ENCODE measurements around the gene UNCX. TPM values are rescaled to one million over a fixed set of nuclear protein-coding genes. Genes with fewer than 3 reads are reported as not detected.

UNCX gene
- total and polyA plus RNA-seq, 2 of the 8 experiments (the other 6 are each of a cell fraction or from before 2014, with no cell fraction given): not detected

DNA sequence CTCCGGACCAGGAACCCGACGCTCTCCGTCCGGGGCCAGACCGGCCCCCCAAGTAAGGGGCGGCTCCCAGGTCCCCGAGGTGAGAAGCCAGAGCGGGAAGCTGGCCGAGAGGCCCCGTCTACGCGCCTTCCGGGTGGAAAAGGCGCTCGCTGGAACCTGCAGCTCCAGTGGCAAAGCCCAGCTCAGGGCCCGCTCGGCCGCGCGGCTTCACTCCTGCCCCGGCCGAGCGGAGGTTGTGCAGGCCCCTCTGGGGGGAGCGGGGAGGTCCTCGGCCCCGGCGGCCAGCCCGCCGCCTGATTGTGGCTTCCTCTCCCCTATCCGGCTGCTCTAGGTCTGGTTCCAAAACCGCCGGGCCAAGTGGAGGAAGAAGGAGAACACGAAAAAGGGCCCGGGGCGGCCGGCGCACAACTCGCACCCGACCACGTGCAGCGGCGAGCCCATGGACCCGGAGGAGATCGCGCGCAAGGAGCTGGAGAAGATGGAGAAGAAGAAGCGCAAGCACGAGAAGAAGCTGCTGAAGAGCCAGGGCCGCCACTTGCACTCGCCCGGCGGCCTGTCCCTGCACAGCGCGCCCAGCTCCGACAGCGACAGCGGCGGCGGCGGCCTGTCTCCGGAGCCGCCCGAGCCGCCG, 2.9 kb downstream of the UNCX start (continued):
- TF ChIP-seq RNF2 (IDR thresholded peaks at IDR 0.05; ENCODE audit: borderline replicate concordance, low read depth, low read length, missing control alignments, poor library complexity, severe bottlenecking): peak; percentile 8
